ENCODE results near the gene ABLIM2.

GRCh38 chr4:8188743-8189550 is 30.3 kb upstream of the ABLIM2 start:
- TF ChIP-seq POLR2A (IDR thresholded peaks at IDR 0.05) (no peak), CTCF (IDR thresholded peaks at IDR 0.05) (no peak)
